HG02571 (cell line): ENCODE measurements around the gene COPS3.

Experiments
- ATAC-seq: cut with Tn5 transposase; IDR thresholded peaks from one replicate; pipeline ENCODE4 v1.9.1; 2021; ENCODE audit warnings: mild to moderate bottlenecking, moderate library complexity; ENCODE audit not compliant: unreplicated experiment

Gene COPS3

DNA sequence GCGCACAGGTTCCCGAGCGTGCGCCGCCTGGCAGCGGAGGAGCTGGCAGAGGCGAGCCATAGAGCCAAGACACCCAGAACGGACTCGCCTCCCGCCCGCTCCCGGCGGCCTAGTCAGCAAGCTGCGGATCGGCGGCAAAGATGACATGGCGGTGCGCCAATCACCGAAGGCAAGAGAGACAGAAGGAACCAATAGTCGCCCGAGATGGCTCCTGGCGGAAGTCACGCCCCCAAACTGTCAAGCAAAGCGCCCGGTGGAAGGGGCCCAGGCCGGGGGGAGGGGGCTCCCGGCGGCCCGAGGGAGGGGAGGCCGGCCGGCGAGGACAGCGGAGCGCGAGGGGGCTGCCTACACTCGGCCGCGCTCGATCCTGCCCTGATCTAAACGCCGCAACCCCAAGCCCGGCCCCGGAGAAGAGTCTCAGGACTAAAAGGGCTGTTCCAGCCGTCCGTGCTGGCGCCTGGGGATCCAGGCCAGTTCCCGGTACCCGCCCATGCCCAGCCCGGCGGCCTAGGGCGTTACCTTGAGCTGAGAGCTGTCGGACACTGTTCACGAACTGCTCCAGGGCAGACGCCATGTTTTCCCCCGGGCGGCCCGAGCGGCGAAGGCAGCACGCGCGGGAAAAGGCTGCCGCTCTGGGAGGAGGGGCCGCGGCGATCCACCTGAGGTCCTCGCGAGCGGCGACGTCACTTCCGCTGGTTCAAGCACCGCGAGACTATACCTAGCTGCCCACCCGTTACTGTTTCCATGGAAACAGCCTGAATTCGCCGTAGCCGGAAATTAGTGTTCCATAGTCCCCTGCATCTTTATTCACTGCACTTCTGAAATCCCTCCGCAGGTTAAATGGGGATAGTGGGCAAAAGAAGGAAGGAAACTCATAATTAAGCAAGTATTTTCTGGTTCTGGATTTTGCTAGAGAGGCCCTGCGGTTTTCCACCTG is at the start of gene COPS3:
Gene COPS3 (minus strand): TSS at position 634 of the 937 bp plus-strand sequence. CDS start 60 bp downstream, at position 574.
- peak; percentile 89 for ATAC-seq

DNA sequence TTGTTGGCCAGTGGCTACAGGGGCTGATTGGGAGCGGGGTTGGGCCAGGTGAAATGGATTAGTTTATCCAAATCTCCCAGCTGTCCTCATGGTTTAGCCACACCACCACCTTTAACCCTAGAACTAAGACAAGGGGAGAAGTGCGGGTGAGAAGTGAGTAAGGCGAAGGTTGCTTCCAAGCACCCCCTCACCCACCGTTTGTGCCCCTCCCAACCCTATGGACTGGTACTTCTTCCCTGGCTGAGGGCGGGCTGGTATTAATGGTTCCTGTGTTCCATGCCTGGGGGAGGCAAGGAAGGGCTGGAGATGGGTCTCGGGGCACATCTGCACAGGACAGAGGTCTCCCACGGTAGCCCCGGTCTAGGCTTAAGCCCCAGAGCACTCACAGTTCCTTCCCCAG is 47.2 kb upstream of the COPS3 start:
- no peak for ATAC-seq

GRCh38 chr17:17326275-17326875 is 45.3 kb upstream of the COPS3 start:
- ATAC-seq, result no peak

DNA sequence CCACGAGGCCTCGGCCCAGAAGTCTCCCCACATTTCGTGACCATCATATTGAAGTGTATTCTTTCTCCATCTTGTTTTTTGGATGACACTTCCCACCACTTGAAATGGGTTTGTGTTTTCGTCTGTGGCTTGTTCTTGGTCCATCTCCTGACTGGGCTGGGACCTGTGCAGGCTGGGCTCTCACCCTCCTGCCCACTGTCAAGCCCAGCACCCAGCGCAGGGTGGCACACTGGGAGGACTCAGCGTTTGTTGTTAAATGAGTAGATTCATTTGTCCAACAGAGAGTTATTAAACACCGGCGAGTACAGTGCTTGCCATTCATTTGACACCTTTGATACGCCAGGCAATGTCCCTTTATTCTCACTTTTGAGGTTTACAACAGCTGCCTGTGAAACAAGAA is 44.8 kb upstream of the COPS3 start:
- no peak for ATAC-seq

DNA sequence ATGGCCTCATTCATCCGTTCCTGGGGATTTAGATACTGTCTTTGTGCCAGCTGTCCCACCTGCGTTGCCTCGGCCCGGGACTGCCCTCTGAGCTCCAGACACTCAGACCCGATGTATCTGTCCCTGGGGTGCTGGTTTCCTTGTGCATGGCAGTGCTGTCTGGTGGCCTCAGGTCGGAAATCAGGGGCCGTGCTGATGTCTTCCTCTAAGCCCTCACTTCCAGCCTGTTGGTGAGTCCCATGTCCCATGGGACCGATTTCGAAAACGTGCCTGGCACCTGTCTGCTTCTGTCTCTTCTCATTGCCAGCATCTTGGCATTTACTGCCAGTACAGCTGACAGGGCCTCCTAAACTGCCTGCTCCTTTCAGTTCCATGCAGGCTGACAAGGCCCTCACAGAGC is 44.2 kb upstream of the COPS3 start:
- ATAC-seq, result no peak

- ATAC-seq, result no peak
Measured at GRCh38 chr17:17324616-17325015, 43.6 kb upstream of the COPS3 start.

DNA sequence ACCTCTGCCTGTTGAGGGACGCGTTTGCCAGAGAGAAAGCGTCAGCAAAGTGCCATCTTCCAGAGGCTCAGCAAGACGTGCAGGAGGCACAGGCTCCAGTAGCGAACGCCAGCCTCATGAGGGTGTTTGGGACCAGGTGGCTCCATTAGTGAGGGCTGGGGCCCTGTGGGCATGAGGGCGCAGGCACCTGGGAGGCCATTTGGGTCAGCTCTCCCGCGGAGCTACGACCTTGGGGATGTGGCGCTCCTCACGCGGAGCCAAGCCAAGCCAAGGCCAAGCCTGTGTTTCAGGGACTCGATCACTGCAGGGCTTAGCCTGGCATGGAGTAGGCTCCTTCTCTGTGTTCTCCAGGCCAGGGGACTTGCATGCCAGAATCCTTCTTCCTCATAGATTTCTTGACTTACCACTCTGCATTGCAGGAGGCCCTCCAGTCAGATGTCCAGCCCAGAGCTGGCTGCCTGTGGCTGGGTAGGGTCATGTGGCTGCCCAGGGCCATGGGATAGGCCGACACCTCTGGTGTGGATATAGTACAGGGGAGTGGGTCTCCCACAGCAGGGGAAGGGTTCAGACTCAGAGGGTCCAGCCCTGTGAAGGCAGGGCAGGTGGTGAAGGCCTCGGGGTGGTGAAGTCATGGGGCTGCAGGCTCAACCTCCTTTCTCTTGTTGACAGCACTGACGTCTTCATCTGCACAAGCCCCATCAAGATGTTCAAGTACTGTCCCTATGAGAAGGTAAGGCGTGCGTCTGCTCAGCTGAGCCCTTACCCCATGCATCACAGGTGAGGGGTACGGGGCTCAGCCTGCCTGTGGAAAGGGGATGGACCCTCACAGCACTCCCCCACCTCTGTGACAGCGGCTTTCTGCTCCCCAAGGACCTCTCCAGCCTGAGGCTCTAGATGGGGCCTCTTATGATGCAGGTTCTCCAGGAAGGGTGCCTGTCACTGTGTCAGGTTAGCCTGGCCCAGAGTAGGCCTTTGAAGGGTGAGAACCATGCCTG is 41.8 kb upstream of the COPS3 start:
- ATAC-seq, result no peak

GRCh38 chr17:17321356-17322025 is 40.4 kb upstream of the COPS3 start:
- ATAC-seq, result no peak

- ATAC-seq, result no peak
Measured at GRCh38 chr17:17320911-17321220, 39.8 kb upstream of the COPS3 start.

DNA sequence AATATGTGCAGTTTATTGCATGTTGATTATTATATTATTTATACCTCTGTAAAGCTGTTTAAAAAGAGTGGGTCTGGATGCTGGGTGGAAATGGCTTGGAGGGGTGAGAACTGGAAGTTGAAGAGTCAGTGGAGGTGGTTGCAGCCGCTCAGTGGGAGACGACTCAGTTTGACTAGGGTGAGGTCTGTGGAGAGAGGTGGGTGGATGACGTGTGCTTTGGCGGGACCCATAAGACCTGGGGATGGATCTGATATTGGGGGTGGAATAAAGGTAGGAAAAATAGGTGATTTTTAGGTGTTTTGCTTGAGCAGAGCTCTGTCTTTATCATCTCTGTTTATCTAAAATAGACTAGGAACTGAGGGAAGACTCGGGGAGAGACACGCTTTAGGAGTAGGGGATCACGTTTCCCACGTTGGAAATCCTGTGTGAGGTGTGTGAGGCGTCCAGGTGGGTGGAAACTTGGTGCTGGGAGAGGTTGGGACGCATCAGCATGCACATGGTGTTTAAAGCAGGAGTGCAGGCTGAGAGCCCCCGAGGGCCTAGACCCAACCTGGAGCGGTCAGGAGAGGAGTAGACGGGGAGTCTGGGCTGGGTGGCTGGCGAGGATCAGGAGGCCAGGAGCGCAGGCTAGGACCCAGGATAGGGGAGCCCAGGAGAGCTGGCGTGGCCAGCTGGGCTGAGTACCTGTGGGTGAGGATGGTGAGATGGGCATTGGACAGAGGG is 39.3 kb upstream of the COPS3 start:
- no peak for ATAC-seq

DNA sequence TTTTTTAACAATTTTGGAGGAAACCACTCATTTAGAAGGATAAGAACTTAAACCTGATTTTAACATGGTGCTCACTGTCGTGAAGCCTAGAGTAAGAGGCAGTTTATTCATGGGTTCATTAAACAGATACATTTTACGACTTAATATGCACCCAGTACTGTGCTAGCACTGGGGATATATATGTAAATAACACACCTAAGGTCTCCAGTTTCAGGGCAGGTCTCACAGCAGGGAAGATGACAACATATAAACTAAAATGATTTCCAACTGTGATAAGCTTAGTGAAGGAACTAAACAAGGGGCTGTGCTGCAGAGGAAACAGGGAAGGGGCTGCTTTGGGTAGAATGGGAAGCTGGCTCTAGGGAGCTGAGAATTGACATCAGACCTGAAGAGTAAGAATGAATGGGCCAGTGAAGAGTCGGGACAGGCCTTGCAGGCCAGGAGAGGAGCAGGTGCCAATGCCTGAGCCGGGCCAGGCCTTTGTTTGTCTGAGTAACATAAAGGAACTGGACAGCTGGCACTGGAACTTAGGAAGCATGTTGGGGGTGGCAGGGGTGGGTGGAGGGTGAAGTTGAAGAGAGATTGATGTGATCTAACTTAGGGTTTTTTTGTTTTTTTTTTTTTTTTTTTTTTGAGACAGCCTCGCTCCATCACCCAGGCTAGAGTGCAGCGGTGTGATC is 34.2 kb upstream of the COPS3 start:
- no peak for ATAC-seq

GRCh38 chr17:17314501-17315071 is 33.5 kb upstream of the COPS3 start:
- no peak for ATAC-seq

GRCh38 chr17:17313350-17313991 is 32.4 kb upstream of the COPS3 start:
- no peak for ATAC-seq

DNA sequence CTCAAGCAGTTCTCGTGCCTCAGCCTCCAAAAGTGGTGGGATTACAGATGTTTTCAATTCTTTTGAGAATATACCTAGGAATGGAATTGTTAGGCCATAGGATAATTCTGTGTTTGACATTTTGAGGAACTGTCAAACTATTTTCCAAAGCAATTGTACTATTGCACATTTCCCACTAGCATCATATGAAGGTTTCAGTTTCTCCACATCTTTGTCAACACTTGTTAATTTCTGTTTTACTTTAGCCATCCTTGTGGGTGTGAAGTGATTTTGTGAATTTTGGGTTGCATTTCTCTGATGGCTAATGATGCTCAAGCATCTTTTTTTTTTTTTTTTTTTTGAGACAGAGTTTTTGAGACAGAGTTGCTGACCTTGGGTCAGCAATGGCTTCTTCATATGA is 28.3 kb upstream of the COPS3 start:
- no peak for ATAC-seq

DNA sequence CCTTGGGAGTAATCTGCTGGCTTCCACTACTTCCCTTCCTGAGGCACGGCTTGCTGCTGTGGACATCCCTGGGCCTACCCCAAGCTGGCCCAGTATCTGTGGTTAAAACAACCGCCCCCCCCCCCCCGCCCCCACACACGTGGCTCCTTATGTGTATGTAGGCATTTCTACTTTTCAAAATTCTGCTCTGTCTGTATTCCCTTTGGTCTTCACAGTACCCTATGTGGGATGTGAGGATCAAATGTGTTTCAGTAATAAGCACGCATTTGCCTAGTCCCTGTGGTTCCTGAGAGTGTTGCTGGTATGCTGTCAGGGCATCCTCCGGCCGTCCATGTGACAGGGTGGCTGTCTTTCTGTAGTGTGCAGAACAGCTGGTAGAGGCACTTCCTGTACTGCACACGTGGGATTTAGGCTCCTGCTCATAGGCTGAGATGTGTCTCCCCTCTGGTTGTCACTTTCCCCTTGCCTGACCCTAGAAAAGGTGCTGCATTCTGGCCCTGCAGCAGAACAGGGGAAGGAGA is 24.3 kb upstream of the COPS3 start:
- peak; percentile 41 for ATAC-seq

GRCh38 chr17:17304521-17304985 is 23.5 kb upstream of the COPS3 start:
- no peak for ATAC-seq

GRCh38 chr17:17303847-17304490 is 22.9 kb upstream of the COPS3 start:
- ATAC-seq, result no peak
